Smooth muscle cell (in vitro differentiated cells): ENCODE data around the gene CROCC2. TPM values are rescaled to one million over a fixed set of nuclear protein-coding genes. Genes with fewer than 3 reads are reported as not detected.

Source experiments
- DNase-seq: peaks from one replicate; lab custom pipeline; 2025; ENCODE audit not compliant: unreplicated experiment; lab: John Stamatoyannopoulos, UW
- H2AFZ ChIP-seq: fragments of 200-600 bp; sonication (generic); 2 replicates; pipeline ENCODE4 v1.6.0; 2016; ENCODE audit warnings: antibody characterized with exemption, low read depth, mild to moderate bottlenecking
- H3F3A ChIP-seq: fragments of 200-600 bp; sonication (generic); 2 replicates; pipeline ENCODE4 v1.6.0; 2017; ENCODE audit warnings: antibody characterized with exemption, low read depth
- H3K27ac ChIP-seq: fragments of 200-600 bp; sonication (generic); 2 replicates; pipeline ENCODE4 v1.5.1; 2016; ENCODE audit warnings: low read depth, mild to moderate bottlenecking
- H3K27me3 ChIP-seq: fragments of 200-600 bp; sonication (generic); 2 replicates; pipeline ENCODE4 v1.6.1; 2016; ENCODE audit warnings: low read depth, mild to moderate bottlenecking
- H3K36me3 ChIP-seq: fragments of 200-600 bp; sonication (generic); 2 replicates; pipeline ENCODE4 v1.5.1; 2016; ENCODE audit warnings: low read depth
- H3K4me1 ChIP-seq: fragments of 200-600 bp; sonication (generic); 2 replicates; pipeline ENCODE4 v1.5.1; 2016; ENCODE audit warnings: low read depth
- H3K4me2 ChIP-seq: fragments of 200-600 bp; sonication (generic); 2 replicates; pipeline ENCODE4 v1.6.0; 2016; ENCODE audit warnings: mild to moderate bottlenecking
- H3K4me3 ChIP-seq: fragments of 200-600 bp; sonication (generic); 2 replicates; pipeline ENCODE4 v1.5.1; 2016; ENCODE audit warnings: mild to moderate bottlenecking
- H3K79me2 ChIP-seq: fragments of 200-600 bp; sonication (generic); 2 replicates; pipeline ENCODE4 v1.6.0; 2016; ENCODE audit warnings: low read depth, mild to moderate bottlenecking
- H3K9ac ChIP-seq: fragments of 200-600 bp; sonication (generic); 2 replicates; pipeline ENCODE4 v1.6.0; 2016; ENCODE audit warnings: low read depth
- H3K9me3 ChIP-seq: fragments of 200-600 bp; sonication (generic); replicated peaks from 2 replicates; pipeline ENCODE4 v1.5.1; 2016; ENCODE audit warnings: low read depth
- H4K20me1 ChIP-seq: fragments of 200-600 bp; sonication (generic); 2 replicates; pipeline ENCODE4 v1.6.0; 2016; ENCODE audit warnings: low read depth
- CTCF ChIP-seq: fragments of 200-600 bp; sonication (generic); IDR thresholded peaks from 2 replicates; pipeline ENCODE4 v1.5.1; 2017; ENCODE audit warnings: borderline replicate concordance, mild to moderate bottlenecking, antibody characterized with exemption; ENCODE audit not compliant: insufficient read depth, poor library complexity, severe bottlenecking
- WGBS: methylation state at CpG from one replicate; pipeline ENCODE4 v1.1.7; 2016; ENCODE audit warnings: low lambda C conversion rate; 5-methylcytosine and 5-hydroxymethylcytosine counted together
- polyA plus RNA-seq: library from polyadenylated mRNA; unstranded; fragments of >200 nt; fragmentation: Nextera tagmentation; extraction: Ambion mirVana; gene quantifications from 2 replicates; pipeline ENCODE4 v1.2.1, GENCODE V29; 2016
- total RNA-seq: library from RNA; depleted of rRNA; stranded (reverse); fragments of >200 nt; gene quantifications from 2 replicates; pipeline ENCODE4 v1.2.3, GENCODE V29; 2014

The CROCC2 gene
- total and polyA plus RNA-seq, 2 experiments from 2014 or later, result not detected

- Histone ChIP-seq H3K9me3 (peaks cover 10% of the 10 kb centered on the region), H3K27me3 (peaks cover 8% of the 10 kb centered on the region), H3K79me2 (no peaks in the 10 kb centered on the region), H2AFZ (no peak overlapping the region), H3K4me1 (no peaks in the 10 kb centered on the region), H3K27ac (no peak overlapping the region), H3F3A (no peaks in the 10 kb centered on the region), H4K20me1 (no peaks in the 10 kb centered on the region), H3K4me3 (no peak overlapping the region), H3K9ac (no peak overlapping the region), H3K36me3 (no peaks in the 10 kb centered on the region), H3K4me2 (no peak overlapping the region)
- TF ChIP-seq CTCF, result no peak
- WGBS, result 89% methylated on average over 21 of the region's 21 CpGs
- DNase-seq, result no peak
Observed at GRCh38 chr2:241001413-241002274, 95.5 kb downstream of the CROCC2 start.

- H3F3A ChIP-seq, result no peaks in the 10 kb centered on the region
- WGBS, result 90% methylated on average over 11 of the region's 11 CpGs
- no peak overlapping the region for H3K4me2 ChIP-seq
- peaks cover 10% of the 10 kb centered on the region for H3K9me3 ChIP-seq
- H2AFZ ChIP-seq, result no peak overlapping the region
- H3K4me3 ChIP-seq, result no peak overlapping the region
- no peak overlapping the region for H3K27ac ChIP-seq
- no peaks in the 10 kb centered on the region for H3K36me3 ChIP-seq
- no peaks in the 10 kb centered on the region for H3K4me1 ChIP-seq
- DNase-seq, result no peak
- H4K20me1 ChIP-seq, result no peaks in the 10 kb centered on the region
- no peaks in the 10 kb centered on the region for H3K79me2 ChIP-seq
- H3K9ac ChIP-seq, result no peak overlapping the region
- no peak for TF ChIP-seq CTCF
- peaks cover 8% of the 10 kb centered on the region for H3K27me3 ChIP-seq
Observed at GRCh38 chr2:241002275-241003046, 96.3 kb downstream of the CROCC2 start.

GRCh38 chr2:241003047-241003360 is 96.9 kb downstream of the CROCC2 start:
- Histone ChIP-seq H2AFZ (no peak overlapping the region), H3K4me1 (no peaks in the 10 kb centered on the region), H3K4me3 (no peak overlapping the region), H3F3A (no peaks in the 10 kb centered on the region), H4K20me1 (no peaks in the 10 kb centered on the region), H3K9me3 (peaks cover 10% of the 10 kb centered on the region), H3K36me3 (no peaks in the 10 kb centered on the region), H3K4me2 (no peak overlapping the region), H3K79me2 (no peaks in the 10 kb centered on the region), H3K27ac (no peak overlapping the region), H3K27me3 (peaks cover 8% of the 10 kb centered on the region), H3K9ac (no peak overlapping the region)
- no peak for DNase-seq
- TF ChIP-seq CTCF, result no peak
- 94% methylated on average over 1 of the region's 7 CpGs for WGBS
